Bronchial epithelial cell (primary cell): ENCODE data around the gene GPX3. TPM values are rescaled to one million over a fixed set of nuclear protein-coding genes. Genes with fewer than 3 reads are reported as not detected.

Experiments
- DNase-seq: peaks from one replicate; pipeline ENCODE4 v3.0.0-alpha.2; 2010; ENCODE audit warnings: low read depth
- FAIRE-seq: peaks from 2 replicates; lab custom pipeline; 2011; peaks lifted over from hg19 to GRCh38; lab: Jason Lieb, UNC
- H3K27me3 ChIP-seq: 2 replicates; pipeline ENCODE4 v1.5.1; 2011; ENCODE audit warnings: low read length; ENCODE audit not compliant: control insufficient read depth, insufficient read depth
- H3K36me3 ChIP-seq: 2 replicates; pipeline ENCODE4 v1.5.1; 2011; ENCODE audit warnings: low read length; ENCODE audit not compliant: control insufficient read depth, insufficient read depth
- H3K4me3 ChIP-seq: 2 replicates; pipeline ENCODE4 v1.5.1; 2011; ENCODE audit warnings: mild to moderate bottlenecking, low read depth, low read length, control low read depth
- total RNA-seq: library from RNA; depleted of rRNA; stranded (reverse); fragments of >200 nt; gene quantifications from 2 replicates; pipeline ENCODE4 v1.2.1, GENCODE V29; 2014
- TF ChIP-seq, protein P1 (sequence below): IDR thresholded peaks from 2 replicates; pipeline ENCODE4 v1.5.1; 2011; ENCODE audit warnings: mild to moderate bottlenecking, moderate library complexity, low read length, control low read depth, inconsistent platforms; ENCODE audit not compliant: insufficient read depth, severe bottlenecking

The GPX3 gene
- total RNA-seq, 1 donor from 2014 or later, result 79.0 TPM

GRCh38 chr5:151021746-151022145, 1.4 kb downstream of the GPX3 start:
- Histone ChIP-seq H3K27me3 (no peaks in the 10 kb centered on the region), H3K4me3 (peak overlapping the region; percentile 73), H3K36me3 (peaks cover 14% of the 10 kb centered on the region)
- FAIRE-seq (no peak), DNase-seq (no peak)
- TF ChIP-seq, protein P1, sequence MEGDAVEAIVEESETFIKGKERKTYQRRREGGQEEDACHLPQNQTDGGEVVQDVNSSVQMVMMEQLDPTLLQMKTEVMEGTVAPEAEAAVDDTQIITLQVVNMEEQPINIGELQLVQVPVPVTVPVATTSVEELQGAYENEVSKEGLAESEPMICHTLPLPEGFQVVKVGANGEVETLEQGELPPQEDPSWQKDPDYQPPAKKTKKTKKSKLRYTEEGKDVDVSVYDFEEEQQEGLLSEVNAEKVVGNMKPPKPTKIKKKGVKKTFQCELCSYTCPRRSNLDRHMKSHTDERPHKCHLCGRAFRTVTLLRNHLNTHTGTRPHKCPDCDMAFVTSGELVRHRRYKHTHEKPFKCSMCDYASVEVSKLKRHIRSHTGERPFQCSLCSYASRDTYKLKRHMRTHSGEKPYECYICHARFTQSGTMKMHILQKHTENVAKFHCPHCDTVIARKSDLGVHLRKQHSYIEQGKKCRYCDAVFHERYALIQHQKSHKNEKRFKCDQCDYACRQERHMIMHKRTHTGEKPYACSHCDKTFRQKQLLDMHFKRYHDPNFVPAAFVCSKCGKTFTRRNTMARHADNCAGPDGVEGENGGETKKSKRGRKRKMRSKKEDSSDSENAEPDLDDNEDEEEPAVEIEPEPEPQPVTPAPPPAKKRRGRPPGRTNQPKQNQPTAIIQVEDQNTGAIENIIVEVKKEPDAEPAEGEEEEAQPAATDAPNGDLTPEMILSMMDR, result no peak

DNA sequence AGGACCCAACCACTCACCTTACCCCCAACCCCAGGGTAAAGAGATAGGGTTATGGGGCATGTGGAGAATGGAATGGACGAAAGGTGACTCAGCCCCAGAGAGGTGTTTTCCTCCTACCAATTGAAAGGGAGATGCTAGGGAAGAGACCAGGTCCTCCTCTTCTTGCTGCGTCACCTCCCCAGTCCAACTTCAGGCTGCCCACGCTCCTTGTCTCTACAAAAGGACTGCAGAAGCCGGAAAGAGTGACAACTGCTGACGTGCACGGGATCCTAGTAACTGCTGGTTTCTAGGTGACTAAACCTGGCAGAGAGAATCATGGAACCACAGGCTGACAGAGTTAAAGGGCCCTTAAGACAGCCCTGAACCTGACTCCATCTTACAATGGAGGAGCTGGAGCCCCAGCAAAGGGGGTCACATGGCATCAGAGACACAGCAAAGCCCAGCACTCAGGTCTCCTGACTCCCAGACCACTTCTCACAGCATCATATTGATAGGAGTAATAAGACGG, 2.2 kb downstream of the GPX3 start:
- peak; percentile 36 for FAIRE-seq
- TF ChIP-seq, protein P1, result no peak
- peak; percentile 100 for DNase-seq

GRCh38 chr5:151023047-151023615, 2.7 kb downstream of the GPX3 start:
- DNase-seq, result peak; percentile 57
- Histone ChIP-seq H3K36me3 (peaks cover 22% of the 10 kb centered on the region), H3K27me3 (no peaks in the 10 kb centered on the region), H3K4me3 (no peak overlapping the region)
- no peak for FAIRE-seq
- TF ChIP-seq, protein P1, result no peak

More for the DNA sequence above, 2.2 kb downstream of the GPX3 start:
- Histone ChIP-seq H3K27me3 (no peaks in the 10 kb centered on the region), H3K4me3 (peak overlapping the region; percentile 73), H3K36me3 (peaks cover 20% of the 10 kb centered on the region)

- FAIRE-seq, result peak; percentile 82
- peak; percentile 91 for DNase-seq
- H3K27me3 ChIP-seq, result no peaks in the 10 kb centered on the region
These were observed 3.3 kb downstream of the GPX3 start for GRCh38 chr5:151023651-151024050.

GRCh38 chr5:151024440-151025249, 4.3 kb downstream of the GPX3 start:
- DNase-seq (peak; percentile 29), FAIRE-seq (peak; percentile 13)
- no peak overlapping the region for H3K4me3 ChIP-seq
- peaks cover 27% of the 10 kb centered on the region for H3K36me3 ChIP-seq
- TF ChIP-seq, protein P1, result no peak
- no peaks in the 10 kb centered on the region for H3K27me3 ChIP-seq

More at GRCh38 chr5:151023651-151024050, 3.3 kb downstream of the GPX3 start:
- Histone ChIP-seq H3K4me3 (no peak overlapping the region), H3K36me3 (peaks cover 25% of the 10 kb centered on the region)
- TF ChIP-seq, protein P1, result no peak
